IMR-90 (cell line): Measurements from ENCODE around the gene FAM98B.

Source experiments
- CTCF ChIP-seq: conservative IDR thresholded peaks from 2 replicates; pipeline ENCODE4 v1.5.1; 2012; ENCODE audit warnings: mild to moderate bottlenecking, low read depth, low read length, improper control_type of control experiment
- MAFK ChIP-seq: IDR thresholded peaks from 2 replicates; pipeline ENCODE4 v1.6.1; 2012; ENCODE audit warnings: low read depth, low read length, improper control_type of control experiment
- POLR2A ChIP-seq: IDR thresholded peaks from 2 replicates; pipeline ENCODE4 v1.6.1; 2012; ENCODE audit warnings: mild to moderate bottlenecking, low read depth, low read length

GRCh38 chr15:38454696-38455090 lies 766 bp downstream of the FAM98B start:
- TF ChIP-seq MAFK (no peak), CTCF (no peak), POLR2A (no peak)
